ENCODE results near the gene CLTB. TPM values are rescaled to one million over a fixed set of nuclear protein-coding genes. Genes with fewer than 3 reads are reported as not detected.
A peak's percentile ranks its signal among the peaks of the same experiment; 100 is the strongest.

The CLTB gene, protein sequence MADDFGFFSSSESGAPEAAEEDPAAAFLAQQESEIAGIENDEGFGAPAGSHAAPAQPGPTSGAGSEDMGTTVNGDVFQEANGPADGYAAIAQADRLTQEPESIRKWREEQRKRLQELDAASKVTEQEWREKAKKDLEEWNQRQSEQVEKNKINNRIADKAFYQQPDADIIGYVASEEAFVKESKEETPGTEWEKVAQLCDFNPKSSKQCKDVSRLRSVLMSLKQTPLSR
- total RNA-seq, result 47.9 and 57.9 TPM in 2 replicates

DNA sequence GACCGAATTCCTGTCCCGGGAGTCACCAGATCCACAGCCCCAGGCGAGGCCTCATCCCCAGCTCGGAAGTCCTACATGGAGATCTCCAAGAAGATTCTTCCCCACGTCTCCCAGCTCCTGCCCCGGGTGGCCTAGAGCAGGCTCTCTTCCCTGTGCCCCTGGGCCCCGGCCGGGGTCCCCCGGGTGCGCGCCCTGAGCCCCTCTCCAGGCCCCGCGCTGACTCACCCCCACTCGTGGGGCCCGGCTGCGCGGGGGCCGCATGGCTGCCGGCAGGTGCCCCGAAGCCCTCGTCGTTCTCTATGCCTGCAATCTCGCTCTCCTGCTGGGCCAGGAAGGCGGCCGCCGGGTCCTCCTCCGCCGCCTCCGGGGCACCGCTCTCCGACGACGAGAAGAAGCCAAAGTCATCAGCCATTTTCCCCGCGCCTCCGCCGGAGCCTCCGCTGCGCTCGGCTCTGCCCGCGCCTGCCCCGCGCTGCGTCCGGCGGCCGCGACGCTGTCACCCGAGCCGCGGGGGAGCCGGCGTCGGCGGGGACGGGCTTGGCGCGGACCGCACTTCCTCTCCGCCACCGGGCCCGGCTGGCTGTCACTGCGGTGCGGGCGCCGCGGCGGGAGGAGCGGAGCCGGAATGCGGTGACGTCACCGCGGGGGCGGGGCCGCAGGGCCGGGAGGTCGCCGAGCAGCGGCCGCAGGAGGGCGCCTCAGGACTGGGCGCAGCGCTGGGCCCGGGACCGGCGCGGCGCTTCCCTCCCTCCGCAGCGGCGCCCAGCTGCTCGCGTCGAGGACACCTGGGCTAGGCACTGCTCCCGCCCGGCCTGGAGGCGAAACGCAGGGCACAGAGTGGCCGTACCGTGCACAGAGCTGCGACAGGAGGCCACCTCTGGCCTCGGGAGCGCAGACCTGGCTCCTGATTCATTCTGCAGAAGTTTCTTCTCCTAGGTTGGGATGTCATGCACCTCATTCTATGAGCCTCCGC lies at the start of gene CLTB:
TSS of gene CLTB (minus strand) at position 588 of the 973 bp plus-strand sequence. CDS start at position 412, 176 bp downstream.
- intact Hi-C loops (cut with micrococcal nuclease), result loop anchor here (1.0 to 2.0 kb wide), 5 partner anchors 27 to 181 kb away; partner anchors contain the start of genes FAF2, HIGD2A and NOP16
- Mint-ChIP-seq H3K4me1 (ENCODE audit: low read depth) (peaks cover 24% of the 10 kb centered on the region), H3K4me3 (ENCODE audit: low read depth) (peak within 1 kb of the TSS; percentile 82), H3K27me3 (ENCODE audit: low read depth) (peaks cover 13% of the 10 kb centered on the region), H3K9me3 (peaks cover 5% of the 10 kb centered on the region), H3K36me3 (ENCODE audit: low read depth) (no peaks in the 10 kb centered on the region), H3K27ac (peak within 1 kb of the TSS; percentile 62)
- DNase-seq (ENCODE audit: low spot score), result peak; percentile 75

DNA sequence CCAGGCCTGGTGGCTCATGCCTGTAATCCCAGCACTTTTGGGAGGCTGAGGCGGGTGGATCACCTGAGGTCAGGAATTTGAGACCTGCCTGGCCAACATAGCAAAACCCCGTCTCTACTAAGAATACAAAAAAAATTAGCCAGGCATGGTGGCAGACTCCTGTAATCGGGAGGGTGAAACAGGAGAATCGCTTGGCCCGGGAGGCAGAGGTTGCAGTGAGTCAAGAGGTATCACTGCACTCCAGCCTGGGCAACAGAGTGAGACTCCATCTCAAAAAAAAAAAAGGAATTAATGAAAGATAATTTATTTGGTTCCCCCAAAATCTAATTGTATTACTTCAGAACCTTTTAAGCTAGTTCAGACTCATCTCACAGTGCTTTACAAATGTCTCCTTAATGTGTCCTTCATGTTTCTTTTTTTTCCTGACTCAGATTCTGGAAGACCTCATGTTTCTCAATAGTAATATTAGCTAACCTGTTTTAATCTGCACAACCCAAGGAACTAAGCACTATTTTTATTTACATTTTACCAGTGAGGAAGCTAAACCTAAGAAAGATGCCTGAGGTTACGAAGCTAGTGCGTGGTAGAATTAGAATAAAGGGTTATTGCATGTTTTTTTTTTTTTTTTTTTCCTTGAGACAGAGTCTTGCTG lies 46.9 kb upstream of the CLTB start:
- Mint-ChIP-seq H3K27ac (no peak overlapping the region), H3K4me3 (ENCODE audit: low read depth) (no peak overlapping the region), H3K4me1 (ENCODE audit: low read depth) (peaks cover 15% of the 10 kb centered on the region), H3K36me3 (ENCODE audit: low read depth) (peaks cover 41% of the 10 kb centered on the region), H3K9me3 (no peaks in the 10 kb centered on the region), H3K27me3 (ENCODE audit: low read depth) (no peaks in the 10 kb centered on the region)
- no peak for DNase-seq (ENCODE audit: low spot score)
- intact Hi-C loops (cut with micrococcal nuclease), result no loop called here

DNA sequence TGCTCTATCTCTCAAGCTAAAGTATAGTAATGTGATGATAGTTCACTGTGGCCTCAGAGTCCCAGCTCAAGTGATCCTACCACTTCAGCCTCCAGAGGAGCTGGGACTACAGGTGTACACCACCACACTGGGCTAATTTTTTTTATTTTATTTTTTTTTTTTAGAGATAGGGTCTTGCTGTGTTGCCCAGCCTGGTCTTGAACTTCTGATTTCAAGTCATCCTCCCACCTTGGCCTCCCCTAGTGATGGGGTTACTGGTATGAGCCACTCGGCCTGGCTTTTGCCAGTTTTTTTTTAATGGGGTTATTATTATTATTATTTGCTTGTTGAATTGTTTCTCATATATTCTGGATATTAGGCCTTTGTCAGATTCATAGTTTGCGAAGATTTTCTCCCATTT lies 45.0 kb upstream of the CLTB start:
- no peak for DNase-seq (ENCODE audit: low spot score)
- Mint-ChIP-seq H3K36me3 (ENCODE audit: low read depth) (peaks cover 38% of the 10 kb centered on the region), H3K9me3 (no peaks in the 10 kb centered on the region), H3K4me3 (ENCODE audit: low read depth) (no peak overlapping the region), H3K27me3 (ENCODE audit: low read depth) (no peaks in the 10 kb centered on the region), H3K27ac (no peak overlapping the region), H3K4me1 (ENCODE audit: low read depth) (peaks cover 15% of the 10 kb centered on the region)
- intact Hi-C loops (cut with micrococcal nuclease), result no loop called here

DNA sequence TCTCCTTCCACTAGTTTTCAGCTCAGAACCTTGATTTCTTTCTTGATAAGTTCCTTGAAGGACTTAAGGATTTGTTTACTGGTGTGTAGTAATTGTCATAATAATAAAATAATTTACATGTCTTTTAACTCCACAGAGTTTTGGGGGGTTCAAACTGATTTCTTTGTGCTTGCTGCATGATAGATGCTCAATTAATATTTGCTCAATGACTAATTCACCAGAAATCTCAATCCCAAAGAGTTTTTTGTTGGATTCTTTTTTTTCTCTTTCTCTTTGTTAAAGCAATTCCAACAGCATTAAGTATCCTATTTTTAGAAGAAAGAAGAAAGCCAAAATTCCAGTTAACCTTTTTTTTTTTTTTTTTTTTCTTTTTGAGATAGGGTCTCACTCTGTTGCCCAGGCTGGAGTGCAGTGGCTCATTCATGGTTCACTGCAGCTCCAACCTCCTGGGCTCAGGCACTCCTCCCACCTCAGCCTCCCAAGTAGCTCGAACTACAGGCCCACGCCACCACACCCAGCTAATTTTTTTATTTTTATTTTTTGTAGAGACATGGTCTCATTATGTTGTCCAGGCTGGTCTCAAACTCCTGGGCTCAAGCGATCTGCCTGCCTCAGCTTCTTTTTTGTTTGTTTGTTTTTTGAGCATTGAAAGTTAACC lies 42.7 kb upstream of the CLTB start:
- Mint-ChIP-seq H3K4me3 (ENCODE audit: low read depth) (no peak overlapping the region), H3K4me1 (ENCODE audit: low read depth) (peaks cover 15% of the 10 kb centered on the region), H3K27me3 (ENCODE audit: low read depth) (no peaks in the 10 kb centered on the region), H3K9me3 (no peaks in the 10 kb centered on the region), H3K27ac (no peak overlapping the region), H3K36me3 (ENCODE audit: low read depth) (peaks cover 36% of the 10 kb centered on the region)
- DNase-seq (ENCODE audit: low spot score), result no peak
- intact Hi-C loops (cut with micrococcal nuclease), result no loop called here

DNA sequence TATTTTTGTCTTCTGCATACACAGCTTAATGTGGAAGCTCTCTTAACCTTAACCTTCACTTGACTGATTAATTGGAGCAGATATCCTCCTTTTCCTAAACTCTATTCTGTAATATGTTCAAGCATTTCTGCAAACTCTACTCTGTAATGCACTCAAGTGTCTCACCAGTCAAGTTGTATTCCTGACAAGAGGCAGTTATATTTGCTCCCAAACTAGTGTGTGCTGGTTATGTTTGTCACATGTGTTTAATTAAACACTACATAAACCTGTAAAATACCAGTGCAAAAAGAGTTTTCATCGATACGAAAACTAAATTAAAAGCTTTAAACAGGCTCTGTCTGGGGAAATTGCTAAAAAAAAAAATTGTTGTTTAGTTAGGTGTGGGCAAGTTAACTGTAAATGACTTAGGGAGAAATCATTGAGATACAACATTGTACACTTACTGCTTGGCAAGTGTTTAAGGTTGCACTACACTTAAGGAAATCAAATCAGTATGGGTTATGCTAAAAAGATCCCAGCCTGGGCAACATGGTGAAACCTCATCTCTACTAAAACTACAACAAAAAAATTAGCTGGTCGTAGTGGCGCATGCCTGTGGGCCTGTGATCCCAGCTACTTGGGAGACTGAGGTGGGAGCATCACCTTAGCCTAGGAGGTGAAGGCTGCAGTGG lies 38.5 kb upstream of the CLTB start:
- intact Hi-C loops (cut with micrococcal nuclease), result no loop called here
- no peak overlapping the region for H3K27ac Mint-ChIP-seq
- H3K36me3 Mint-ChIP-seq (ENCODE audit: low read depth), result peaks cover 52% of the 10 kb centered on the region
- no peak for DNase-seq (ENCODE audit: low spot score)
- H3K4me3 Mint-ChIP-seq (ENCODE audit: low read depth), result no peak overlapping the region
- H3K9me3 Mint-ChIP-seq, result no peaks in the 10 kb centered on the region
- H3K4me1 Mint-ChIP-seq (ENCODE audit: low read depth), result peaks cover 21% of the 10 kb centered on the region
- H3K27me3 Mint-ChIP-seq (ENCODE audit: low read depth), result no peaks in the 10 kb centered on the region

DNA sequence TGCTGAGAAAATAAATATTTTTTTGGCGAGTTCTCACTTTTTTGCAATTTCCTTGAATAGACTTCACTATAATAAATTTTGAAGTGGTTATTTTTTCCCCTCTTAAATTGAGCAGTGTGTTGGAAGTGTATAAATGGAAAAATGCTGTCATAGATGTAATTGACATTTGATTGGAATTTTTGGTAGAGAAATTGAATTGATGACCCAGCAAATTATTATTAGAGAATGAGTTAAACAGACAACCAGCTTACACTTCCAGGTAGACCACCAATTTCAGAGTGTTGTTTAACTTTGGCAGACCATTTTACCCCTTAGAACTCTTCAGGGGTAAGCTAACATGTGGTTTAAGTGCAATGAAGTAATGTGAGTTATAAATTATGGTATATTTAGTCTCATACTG lies 33.7 kb upstream of the CLTB start:
- Mint-ChIP-seq H3K27me3 (ENCODE audit: low read depth) (no peaks in the 10 kb centered on the region), H3K9me3 (no peaks in the 10 kb centered on the region), H3K27ac (no peak overlapping the region), H3K4me3 (ENCODE audit: low read depth) (no peak overlapping the region), H3K36me3 (ENCODE audit: low read depth) (peaks cover 35% of the 10 kb centered on the region), H3K4me1 (ENCODE audit: low read depth) (peaks cover 25% of the 10 kb centered on the region)
- no peak for DNase-seq (ENCODE audit: low spot score)
- intact Hi-C loops (cut with micrococcal nuclease), result no loop called here

DNA sequence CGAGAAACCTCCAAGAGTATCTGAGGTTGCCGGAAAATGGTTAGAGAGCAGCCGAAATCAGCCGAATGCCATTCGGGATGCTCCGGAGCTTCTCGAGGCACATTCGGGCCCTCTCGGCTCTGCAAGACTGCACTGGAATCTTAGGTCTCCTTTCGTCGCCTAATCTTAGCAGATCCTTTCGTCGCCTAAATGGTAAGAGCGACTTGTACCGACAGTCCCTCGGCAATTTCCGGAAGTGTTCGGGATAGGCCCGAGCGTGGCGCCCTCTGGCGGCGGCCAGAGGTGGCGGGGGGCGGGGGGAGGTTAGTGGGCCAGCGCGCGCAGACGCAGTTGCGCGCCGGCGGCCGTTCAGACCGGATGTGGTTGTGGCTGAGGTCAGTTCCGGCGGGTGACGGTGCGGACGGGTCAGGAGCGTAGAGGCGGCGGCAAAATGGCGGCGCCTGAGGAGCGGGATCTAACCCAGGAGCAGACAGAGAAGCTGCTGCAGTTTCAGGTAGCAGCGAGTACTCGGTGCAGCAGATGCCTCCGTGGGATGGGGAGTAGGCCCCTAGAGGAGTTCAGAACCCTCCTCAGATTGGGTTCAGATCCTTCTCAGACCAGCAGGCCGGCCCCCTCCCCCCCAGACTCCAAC lies 31.8 kb upstream of the CLTB start, which contains the start of gene FAF2:
TSS of gene FAF2 (plus strand) at position 408 of the 631 bp plus-strand sequence. CDS start at position 431, 23 bp downstream.
- intact Hi-C loops (cut with micrococcal nuclease), result loop anchor here (1.0 kb wide), 5 partner anchors 12 to 94 kb away; partner anchors contain the start of genes CLTB, HIGD2A, NOP16 and RNF44
- H3K36me3 Mint-ChIP-seq (ENCODE audit: low read depth), result peaks cover 22% of the 10 kb centered on the region
- H3K9me3 Mint-ChIP-seq, result no peaks in the 10 kb centered on the region
- DNase-seq (ENCODE audit: low spot score), result peak; percentile 99
- peak within 1 kb of the TSS; percentile 96 for H3K4me3 Mint-ChIP-seq (ENCODE audit: low read depth)
- H3K27me3 Mint-ChIP-seq (ENCODE audit: low read depth), result no peaks in the 10 kb centered on the region
- H3K27ac Mint-ChIP-seq, result peak within 1 kb of the TSS; percentile 99
- H3K4me1 Mint-ChIP-seq (ENCODE audit: low read depth), result peaks cover 23% of the 10 kb centered on the region

DNA sequence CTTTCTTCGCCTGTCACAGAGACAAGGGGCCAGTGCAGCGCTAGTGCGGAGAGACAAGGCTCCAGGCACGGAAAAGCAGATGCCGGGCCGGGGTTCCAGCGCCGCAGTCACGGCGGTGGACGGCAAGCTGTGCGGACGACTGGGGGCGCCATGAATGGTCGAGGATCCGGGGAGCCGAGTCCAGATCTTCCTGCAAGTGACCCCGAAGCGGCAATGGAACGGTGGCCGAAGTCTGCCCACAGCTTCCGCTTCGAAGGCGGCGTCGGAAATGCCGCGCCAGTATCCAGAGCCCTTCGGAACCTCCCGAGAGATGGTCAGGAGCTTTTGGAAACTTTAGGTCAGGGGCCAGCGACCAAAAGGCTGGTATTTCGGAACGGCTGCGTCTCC lies 31.2 kb upstream of the CLTB start:
- H3K4me1 Mint-ChIP-seq (ENCODE audit: low read depth), result peaks cover 23% of the 10 kb centered on the region
- no peak for DNase-seq (ENCODE audit: low spot score)
- H3K36me3 Mint-ChIP-seq (ENCODE audit: low read depth), result peaks cover 19% of the 10 kb centered on the region
- H3K27me3 Mint-ChIP-seq (ENCODE audit: low read depth), result no peaks in the 10 kb centered on the region
- intact Hi-C loops (cut with micrococcal nuclease), result no loop called here
- H3K27ac Mint-ChIP-seq, result peak overlapping the region; percentile 99
- peak overlapping the region; percentile 96 for H3K4me3 Mint-ChIP-seq (ENCODE audit: low read depth)
- no peaks in the 10 kb centered on the region for H3K9me3 Mint-ChIP-seq

DNA sequence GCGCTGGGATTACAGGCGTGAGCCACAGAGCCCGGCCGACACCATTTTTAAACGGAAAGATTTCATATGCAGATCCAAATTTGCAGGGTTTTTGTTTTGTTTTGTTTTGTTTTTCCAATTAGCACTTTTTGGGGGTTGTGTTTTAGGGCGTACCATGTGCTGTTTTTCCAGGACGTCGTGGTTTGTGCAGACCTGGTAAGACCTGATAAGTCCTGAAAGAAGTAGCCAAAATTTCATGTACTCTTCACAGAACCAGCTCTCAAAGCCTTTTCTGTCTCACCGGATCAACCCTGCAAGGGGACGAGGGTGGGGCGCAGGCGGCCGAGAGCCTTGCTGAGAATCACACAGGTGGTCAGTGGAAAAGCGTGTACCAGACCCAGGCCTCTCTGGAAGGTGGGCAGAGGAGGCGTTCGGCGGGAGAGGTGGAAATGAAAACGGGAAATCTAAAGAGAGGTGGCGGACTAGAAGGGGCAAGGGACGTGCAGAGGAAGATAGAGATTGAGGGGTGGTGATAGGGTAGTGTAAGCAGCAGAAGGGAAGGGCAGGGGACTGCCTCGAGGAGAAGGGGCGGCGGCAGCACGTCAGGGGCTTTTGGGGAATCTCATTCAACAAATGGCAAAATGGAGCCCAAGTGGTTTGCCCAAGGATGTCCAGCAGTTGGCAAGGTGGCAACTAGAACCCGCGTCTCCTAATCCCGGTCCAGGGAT lies 30.7 kb upstream of the CLTB start:
- intact Hi-C loops (cut with micrococcal nuclease), result no loop called here
- no peak for DNase-seq (ENCODE audit: low spot score)
- H3K4me1 Mint-ChIP-seq (ENCODE audit: low read depth), result peaks cover 22% of the 10 kb centered on the region
- H3K27me3 Mint-ChIP-seq (ENCODE audit: low read depth), result no peaks in the 10 kb centered on the region
- peak overlapping the region; percentile 99 for H3K27ac Mint-ChIP-seq
- peak overlapping the region; percentile 96 for H3K4me3 Mint-ChIP-seq (ENCODE audit: low read depth)
- peaks cover 15% of the 10 kb centered on the region for H3K36me3 Mint-ChIP-seq (ENCODE audit: low read depth)
- no peaks in the 10 kb centered on the region for H3K9me3 Mint-ChIP-seq

DNA sequence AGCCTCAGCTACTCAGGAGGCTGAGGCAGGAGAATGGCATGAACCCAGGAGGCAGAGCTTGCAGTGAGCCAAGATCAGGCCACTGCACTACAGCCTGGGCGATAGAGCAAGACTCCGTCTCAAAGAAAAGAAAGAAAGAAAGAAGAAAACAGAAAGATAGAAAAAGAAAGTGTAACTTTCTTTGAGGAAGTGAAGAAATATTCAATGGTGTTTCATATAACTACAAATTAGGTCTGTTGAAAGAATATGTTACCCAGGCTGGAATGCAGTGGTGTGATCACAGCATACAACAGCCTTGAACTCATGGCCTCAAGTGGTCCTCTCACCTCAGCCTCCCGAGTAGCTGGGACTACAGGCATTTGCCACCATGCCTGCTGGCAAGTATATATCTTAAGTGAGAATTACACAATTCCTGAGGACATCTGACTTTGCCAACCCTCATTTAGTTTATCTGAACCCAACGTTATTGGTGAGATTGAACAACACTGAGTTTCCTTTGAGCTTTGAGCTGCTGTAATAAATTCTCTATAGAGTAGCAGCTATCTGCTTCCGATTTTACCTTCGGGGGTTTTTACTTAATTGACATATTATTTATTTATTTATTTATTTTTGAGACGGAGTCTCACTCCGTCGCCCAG lies 29.8 kb upstream of the CLTB start:
- Mint-ChIP-seq H3K27ac (no peak overlapping the region), H3K4me1 (ENCODE audit: low read depth) (peaks cover 27% of the 10 kb centered on the region), H3K9me3 (no peaks in the 10 kb centered on the region), H3K36me3 (ENCODE audit: low read depth) (peaks cover 15% of the 10 kb centered on the region), H3K27me3 (ENCODE audit: low read depth) (no peaks in the 10 kb centered on the region), H3K4me3 (ENCODE audit: low read depth) (peak overlapping the region; percentile 37)
- no peak for DNase-seq (ENCODE audit: low spot score)
- intact Hi-C loops (cut with micrococcal nuclease), result no loop called here

DNA sequence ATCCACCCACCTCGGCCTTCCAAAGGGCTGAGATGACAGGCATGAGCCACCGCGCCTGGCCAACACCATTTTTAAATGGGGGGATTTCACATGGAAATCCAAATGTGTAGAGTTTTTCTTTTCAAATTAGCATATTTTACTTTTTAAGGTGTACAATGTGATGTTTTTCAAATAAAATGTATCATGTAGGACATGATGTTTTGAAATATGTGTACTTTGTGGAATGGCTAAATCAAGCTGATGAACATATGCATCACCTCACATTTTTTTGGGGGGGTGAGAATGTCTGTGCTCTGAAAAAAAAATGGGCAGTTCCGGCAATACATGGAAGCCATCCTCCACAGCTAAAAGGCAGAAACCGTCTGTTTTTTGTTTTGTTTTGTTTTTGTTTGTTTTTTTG lies 28.4 kb upstream of the CLTB start:
- intact Hi-C loops (cut with micrococcal nuclease), result no loop called here
- H3K9me3 Mint-ChIP-seq, result no peaks in the 10 kb centered on the region

More for the DNA sequence above, 28.4 kb upstream of the CLTB start:
- no peak for DNase-seq (ENCODE audit: low spot score)
- Mint-ChIP-seq H3K27me3 (ENCODE audit: low read depth) (peaks cover 2% of the 10 kb centered on the region), H3K27ac (no peak overlapping the region), H3K4me1 (ENCODE audit: low read depth) (peaks cover 25% of the 10 kb centered on the region), H3K36me3 (ENCODE audit: low read depth) (peaks cover 6% of the 10 kb centered on the region), H3K4me3 (ENCODE audit: low read depth) (no peak overlapping the region)

Data from activated T-helper 2 cell treated with anti-CD3 and anti-CD28 coated beads, Interferon-gamma antibody, Interleukin-2, Interleukin-4, amounts not matched to agents 10 μg/mL and 5 μg/mL and 100 μg/mL, durations not matched to agents 14 hours and 24 hours and 36 hours (primary cell).